DND-41 (cell line): ENCODE measurements around the gene PAM16.

Experiments used
- EZH2 ChIP-seq: IDR thresholded peaks from 3 replicates; pipeline ENCODE4 v1.6.1; 2012; ENCODE audit warnings: borderline replicate concordance, low read depth, mild to moderate bottlenecking, moderate library complexity, low read length, inconsistent platforms; ENCODE audit not compliant: severe bottlenecking
- TF ChIP-seq, protein P1 (sequence below): IDR thresholded peaks from 2 replicates; pipeline ENCODE4 v1.5.1; 2012; ENCODE audit warnings: borderline replicate concordance, low read length, moderate library complexity, mild to moderate bottlenecking; ENCODE audit not compliant: poor library complexity, severe bottlenecking; ENCODE audit errors: extremely low read depth

DNA sequence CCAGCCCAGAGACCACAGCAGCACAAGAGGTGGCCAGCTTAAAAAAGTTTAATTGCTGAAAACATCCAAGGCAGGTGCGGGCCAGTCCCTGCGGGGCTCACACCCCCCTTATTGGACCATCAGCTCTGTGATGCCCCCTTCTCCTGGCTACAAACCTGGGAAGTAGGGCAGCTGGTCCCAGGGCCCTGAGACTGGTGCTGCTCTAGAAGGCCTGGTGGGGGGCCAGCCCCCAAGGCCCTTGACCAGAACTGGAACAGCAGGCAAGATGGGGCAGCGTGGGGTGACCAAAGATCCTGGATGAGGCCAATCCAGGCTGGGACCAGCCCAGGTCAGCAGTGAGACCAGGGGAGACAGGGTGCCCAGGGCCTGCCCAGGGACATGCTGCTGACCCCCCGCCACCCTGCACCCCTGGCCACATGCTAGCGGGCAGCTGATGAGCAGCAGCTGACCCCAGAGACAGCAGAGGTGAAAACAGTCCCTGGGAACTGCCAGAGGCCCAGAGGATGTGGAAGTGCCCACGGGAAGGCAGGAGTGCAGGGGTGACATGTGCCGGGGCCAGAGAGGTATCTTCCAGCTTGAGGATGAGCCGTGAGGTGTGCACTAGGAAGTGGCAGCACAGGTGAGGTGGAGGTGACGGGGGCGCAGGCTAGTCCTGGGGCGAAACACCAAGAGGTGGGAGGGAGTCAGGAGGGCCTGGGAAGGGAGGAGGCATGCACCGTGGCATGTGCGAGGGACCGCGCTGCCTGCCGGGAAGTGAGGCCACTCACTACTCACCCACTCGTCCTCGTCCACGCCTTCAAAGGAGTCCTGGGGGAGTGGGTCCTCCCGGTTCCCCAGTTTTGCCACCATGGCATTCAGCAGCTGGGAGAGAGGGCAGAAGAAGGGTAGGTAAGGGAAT is 3.6 kb upstream of the PAM16 start:
- TF ChIP-seq, protein P1, sequence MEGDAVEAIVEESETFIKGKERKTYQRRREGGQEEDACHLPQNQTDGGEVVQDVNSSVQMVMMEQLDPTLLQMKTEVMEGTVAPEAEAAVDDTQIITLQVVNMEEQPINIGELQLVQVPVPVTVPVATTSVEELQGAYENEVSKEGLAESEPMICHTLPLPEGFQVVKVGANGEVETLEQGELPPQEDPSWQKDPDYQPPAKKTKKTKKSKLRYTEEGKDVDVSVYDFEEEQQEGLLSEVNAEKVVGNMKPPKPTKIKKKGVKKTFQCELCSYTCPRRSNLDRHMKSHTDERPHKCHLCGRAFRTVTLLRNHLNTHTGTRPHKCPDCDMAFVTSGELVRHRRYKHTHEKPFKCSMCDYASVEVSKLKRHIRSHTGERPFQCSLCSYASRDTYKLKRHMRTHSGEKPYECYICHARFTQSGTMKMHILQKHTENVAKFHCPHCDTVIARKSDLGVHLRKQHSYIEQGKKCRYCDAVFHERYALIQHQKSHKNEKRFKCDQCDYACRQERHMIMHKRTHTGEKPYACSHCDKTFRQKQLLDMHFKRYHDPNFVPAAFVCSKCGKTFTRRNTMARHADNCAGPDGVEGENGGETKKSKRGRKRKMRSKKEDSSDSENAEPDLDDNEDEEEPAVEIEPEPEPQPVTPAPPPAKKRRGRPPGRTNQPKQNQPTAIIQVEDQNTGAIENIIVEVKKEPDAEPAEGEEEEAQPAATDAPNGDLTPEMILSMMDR, result no peak
- TF ChIP-seq EZH2, result no peak
